ENCODE data around the gene GMPR.

- TF ChIP-seq CTCF (IDR thresholded peaks at IDR 0.05; ENCODE audit: insufficient read depth, low read length, poor library complexity, severe bottlenecking) (no peak), EZH2phosphoT487 (conservative IDR thresholded peaks at IDR 0.05; ENCODE audit: low read length) (no peak)
Observed at GRCh38 chr6:16229700-16230099, 8.7 kb upstream of the GMPR start.

Measured in SU-DHL-6 (cell line).